ENCODE results near the gene DPP10.
"Not testable (repeated sequence)": the region's sequence is repeated elsewhere in the genome, so short reads cannot be mapped to it uniquely, and the experiment has no call there.

Gene DPP10

DNA sequence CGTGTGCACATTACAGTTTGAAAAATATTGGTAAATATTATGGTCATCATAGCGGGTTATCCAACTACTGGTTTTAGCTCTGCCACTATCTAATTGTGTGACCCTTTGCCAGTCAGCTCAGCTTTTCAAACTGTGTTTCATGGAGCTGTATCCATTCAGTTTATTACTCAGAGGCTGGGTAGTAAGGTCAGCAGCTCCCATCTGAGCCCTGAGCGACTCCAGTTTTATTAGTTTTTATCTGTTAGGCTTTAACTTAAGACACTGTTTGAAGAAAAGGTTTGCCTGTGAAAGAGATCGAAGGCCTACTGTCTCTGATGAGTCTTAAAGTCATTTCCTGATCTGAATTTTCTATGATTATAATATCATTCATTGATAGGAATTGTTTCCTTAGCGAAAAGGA, 76.3 kb downstream of the DPP10 start:
- TF ChIP-seq TAF1 (IDR thresholded peaks at IDR 0.05; ENCODE audit: borderline replicate concordance, low read depth, low read length) (no peak), POLR2A (IDR thresholded peaks at IDR 0.05; ENCODE audit: low read depth, low read length) (no peak), POLR2AphosphoS5 (IDR thresholded peaks at IDR 0.05; ENCODE audit: low read depth, low read length) (no peak)
- DNase-seq (ENCODE audit: insufficient read length) (no peak), FAIRE-seq (no peak)

GRCh38 chr2:114522612-114523011, 80.2 kb downstream of the DPP10 start:
- DNase-seq (ENCODE audit: insufficient read length); FAIRE-seq: not testable (repeated sequence)

- FAIRE-seq: no peak
- TF ChIP-seq TAF1 (IDR thresholded peaks at IDR 0.05; ENCODE audit: borderline replicate concordance, low read depth, low read length) (no peak), POLR2A (IDR thresholded peaks at IDR 0.05; ENCODE audit: low read depth, low read length) (no peak), POLR2AphosphoS5 (IDR thresholded peaks at IDR 0.05; ENCODE audit: low read depth, low read length) (no peak)
Observed at GRCh38 chr2:114525955-114526354, 83.5 kb downstream of the DPP10 start.

GRCh38 chr2:114526841-114527240, 84.4 kb downstream of the DPP10 start:
- no peak for FAIRE-seq
- TF ChIP-seq POLR2AphosphoS5 (IDR thresholded peaks at IDR 0.05; ENCODE audit: low read depth, low read length) (no peak), TAF1 (IDR thresholded peaks at IDR 0.05; ENCODE audit: borderline replicate concordance, low read depth, low read length) (no peak), POLR2A (IDR thresholded peaks at IDR 0.05; ENCODE audit: low read depth, low read length) (no peak)
- DNase-seq (ENCODE audit: insufficient read length): no peak

More at GRCh38 chr2:114525955-114526354, 83.5 kb downstream of the DPP10 start:
- no peak for DNase-seq (ENCODE audit: insufficient read length)

DNA sequence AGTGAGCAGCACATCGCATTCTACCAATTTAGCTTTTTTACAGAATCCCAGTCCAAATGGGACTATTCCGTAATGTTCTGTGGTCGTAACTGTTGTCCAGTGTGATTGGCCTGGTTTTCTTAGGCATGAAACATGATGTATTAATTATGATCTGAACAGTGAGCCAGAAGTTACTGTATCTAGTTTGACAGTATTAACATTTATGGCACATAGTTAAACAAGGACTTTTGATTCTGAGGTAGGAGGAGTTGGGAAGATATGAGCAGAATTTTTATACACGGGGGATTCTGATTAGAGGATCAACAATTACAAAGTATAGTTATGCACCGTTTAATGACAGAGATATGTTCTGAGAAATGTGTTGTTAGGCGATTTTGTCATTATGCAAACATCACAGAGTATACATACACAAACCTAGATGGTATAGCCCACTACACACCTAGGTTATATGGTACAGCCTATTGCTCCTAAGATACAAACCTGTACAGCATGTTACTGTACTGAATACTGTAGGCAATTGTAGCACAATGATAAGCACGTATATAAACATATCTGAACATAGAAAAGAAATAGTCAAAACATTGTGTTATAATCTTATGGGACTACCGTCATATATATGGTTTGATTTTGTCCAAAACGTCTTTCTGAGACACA, 85.0 kb downstream of the DPP10 start:
- FAIRE-seq (no peak), DNase-seq (ENCODE audit: insufficient read length) (no peak)
- TF ChIP-seq TAF1 (IDR thresholded peaks at IDR 0.05; ENCODE audit: borderline replicate concordance, low read depth, low read length) (no peak), POLR2A (IDR thresholded peaks at IDR 0.05; ENCODE audit: low read depth, low read length) (no peak), POLR2AphosphoS5 (IDR thresholded peaks at IDR 0.05; ENCODE audit: low read depth, low read length) (no peak)

GRCh38 chr2:114534116-114535084, 92.0 kb downstream of the DPP10 start:
- DNase-seq (ENCODE audit: insufficient read length): no peak
- TF ChIP-seq POLR2AphosphoS5 (IDR thresholded peaks at IDR 0.05; ENCODE audit: low read depth, low read length): no peak
- no peak for TF ChIP-seq TAF1 (IDR thresholded peaks at IDR 0.05; ENCODE audit: borderline replicate concordance, low read depth, low read length)
- TF ChIP-seq POLR2A (IDR thresholded peaks at IDR 0.05; ENCODE audit: low read depth, low read length): no peak
- FAIRE-seq: no peak

DNA sequence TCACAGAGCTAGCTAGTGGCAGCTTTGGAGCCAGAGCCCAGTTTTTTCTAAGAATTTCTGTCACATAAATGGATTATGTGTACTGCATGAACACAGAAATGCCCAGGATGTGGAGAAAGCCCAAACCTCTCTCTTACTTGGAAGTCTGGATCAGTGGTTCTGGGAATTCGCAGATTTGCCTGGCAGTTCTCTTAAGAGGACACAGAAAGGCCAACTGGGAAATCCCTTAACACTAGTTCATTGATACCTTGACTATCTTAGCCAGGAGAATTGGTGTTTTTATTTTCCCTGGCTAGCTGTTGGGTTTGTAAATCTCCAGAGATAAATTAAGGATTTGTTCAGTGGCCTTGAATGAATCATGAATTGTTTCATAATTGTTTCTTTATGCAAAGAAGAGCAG, 95.3 kb downstream of the DPP10 start:
- no peak for TF ChIP-seq POLR2A (IDR thresholded peaks at IDR 0.05; ENCODE audit: low read depth, low read length)
- TF ChIP-seq POLR2AphosphoS5 (IDR thresholded peaks at IDR 0.05; ENCODE audit: low read depth, low read length): no peak
- TF ChIP-seq TAF1 (IDR thresholded peaks at IDR 0.05; ENCODE audit: borderline replicate concordance, low read depth, low read length): no peak
- no peak for FAIRE-seq
- no peak for DNase-seq (ENCODE audit: insufficient read length)

- no peak for DNase-seq (ENCODE audit: insufficient read length)
- TF ChIP-seq POLR2AphosphoS5 (IDR thresholded peaks at IDR 0.05; ENCODE audit: low read depth, low read length) (no peak), POLR2A (IDR thresholded peaks at IDR 0.05; ENCODE audit: low read depth, low read length) (no peak), TAF1 (IDR thresholded peaks at IDR 0.05; ENCODE audit: borderline replicate concordance, low read depth, low read length) (no peak)
- FAIRE-seq: no peak
Observed at GRCh38 chr2:114542695-114543094, 100.3 kb downstream of the DPP10 start.

DNA sequence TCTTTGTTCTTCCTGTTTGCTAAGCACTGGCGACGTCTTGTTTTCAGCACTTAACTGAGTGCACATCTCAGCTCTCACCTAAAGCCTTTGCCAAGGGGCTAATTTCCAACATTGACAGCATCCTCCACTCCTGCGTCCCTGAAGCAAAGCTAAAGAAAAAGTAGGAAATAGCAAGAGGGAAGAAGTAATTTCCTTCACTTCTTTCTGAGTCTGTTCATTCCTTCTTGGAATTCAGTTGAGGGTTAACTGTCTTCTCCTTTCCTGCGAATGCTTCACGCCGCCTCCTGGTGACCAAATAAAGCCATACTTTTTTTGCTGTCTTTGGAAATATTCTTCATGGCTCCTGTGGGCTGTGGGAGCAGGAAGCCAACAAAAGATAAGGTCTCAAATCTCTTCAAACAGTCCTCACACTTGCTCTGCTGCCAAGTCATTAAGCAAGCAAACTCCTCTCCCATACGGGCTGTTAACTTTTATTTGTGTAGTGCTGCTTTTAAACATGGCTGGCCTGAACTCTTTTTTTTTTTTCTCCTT, 100.9 kb downstream of the DPP10 start:
- TF ChIP-seq POLR2AphosphoS5 (IDR thresholded peaks at IDR 0.05; ENCODE audit: low read depth, low read length) (no peak), POLR2A (IDR thresholded peaks at IDR 0.05; ENCODE audit: low read depth, low read length) (no peak), TAF1 (IDR thresholded peaks at IDR 0.05; ENCODE audit: borderline replicate concordance, low read depth, low read length) (no peak)
- no peak for DNase-seq (ENCODE audit: insufficient read length)
- no peak for FAIRE-seq

GRCh38 chr2:114545052-114545451, 102.6 kb downstream of the DPP10 start:
- DNase-seq (ENCODE audit: insufficient read length) (no peak), FAIRE-seq (no peak)
- TF ChIP-seq TAF1 (IDR thresholded peaks at IDR 0.05; ENCODE audit: borderline replicate concordance, low read depth, low read length): no peak
- TF ChIP-seq POLR2AphosphoS5 (IDR thresholded peaks at IDR 0.05; ENCODE audit: low read depth, low read length): no peak
- no peak for TF ChIP-seq POLR2A (IDR thresholded peaks at IDR 0.05; ENCODE audit: low read depth, low read length)

- FAIRE-seq: no peak
- no peak for DNase-seq (ENCODE audit: insufficient read length)
- no peak for TF ChIP-seq POLR2A (IDR thresholded peaks at IDR 0.05; ENCODE audit: low read depth, low read length)
- no peak for TF ChIP-seq POLR2AphosphoS5 (IDR thresholded peaks at IDR 0.05; ENCODE audit: low read depth, low read length)
- no peak for TF ChIP-seq TAF1 (IDR thresholded peaks at IDR 0.05; ENCODE audit: borderline replicate concordance, low read depth, low read length)
Observed at GRCh38 chr2:114546531-114546930, 104.1 kb downstream of the DPP10 start.
